Smooth muscle cell of bladder (primary cell): ENCODE results near the gene OR51E2. TPM values are rescaled to one million over a fixed set of nuclear protein-coding genes. Genes with fewer than 3 reads are reported as not detected.

Experiments used
- total RNA-seq: library from RNA; depleted of rRNA; stranded (reverse); fragments of >200 nt; gene quantifications from 2 replicates; pipeline ENCODE4 v1.2.3, GENCODE V29; 2014

OR51E2 gene, protein sequence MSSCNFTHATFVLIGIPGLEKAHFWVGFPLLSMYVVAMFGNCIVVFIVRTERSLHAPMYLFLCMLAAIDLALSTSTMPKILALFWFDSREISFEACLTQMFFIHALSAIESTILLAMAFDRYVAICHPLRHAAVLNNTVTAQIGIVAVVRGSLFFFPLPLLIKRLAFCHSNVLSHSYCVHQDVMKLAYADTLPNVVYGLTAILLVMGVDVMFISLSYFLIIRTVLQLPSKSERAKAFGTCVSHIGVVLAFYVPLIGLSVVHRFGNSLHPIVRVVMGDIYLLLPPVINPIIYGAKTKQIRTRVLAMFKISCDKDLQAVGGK
- 0.09 TPM in 1 of 2 replicates, not detected in the other for total RNA-seq

DNA sequence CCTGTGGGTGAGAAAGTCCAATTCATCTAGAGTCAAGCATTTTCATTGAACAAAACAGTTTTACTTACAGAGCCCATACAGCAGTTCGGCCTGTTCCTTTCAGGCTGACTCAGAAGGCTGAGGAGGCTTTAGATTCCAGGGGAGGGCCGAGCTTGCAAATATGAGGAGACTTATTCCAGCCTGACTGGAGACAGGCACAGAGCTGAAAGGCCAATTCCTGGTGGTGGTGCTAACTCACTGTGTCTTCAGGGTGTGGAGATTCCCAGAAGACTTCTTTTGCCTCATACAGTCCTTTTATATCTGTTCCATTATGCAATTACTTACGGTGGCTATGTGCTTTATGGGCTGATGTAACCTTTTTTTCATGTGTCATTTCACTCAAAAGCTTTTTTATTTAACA lies at the start of gene OR51E2:
Gene OR51E2, minus strand, starts transcription at position 269 of the 400 bp plus-strand sequence. CDS start 15,142 bp downstream, outside the sequence.

DNA sequence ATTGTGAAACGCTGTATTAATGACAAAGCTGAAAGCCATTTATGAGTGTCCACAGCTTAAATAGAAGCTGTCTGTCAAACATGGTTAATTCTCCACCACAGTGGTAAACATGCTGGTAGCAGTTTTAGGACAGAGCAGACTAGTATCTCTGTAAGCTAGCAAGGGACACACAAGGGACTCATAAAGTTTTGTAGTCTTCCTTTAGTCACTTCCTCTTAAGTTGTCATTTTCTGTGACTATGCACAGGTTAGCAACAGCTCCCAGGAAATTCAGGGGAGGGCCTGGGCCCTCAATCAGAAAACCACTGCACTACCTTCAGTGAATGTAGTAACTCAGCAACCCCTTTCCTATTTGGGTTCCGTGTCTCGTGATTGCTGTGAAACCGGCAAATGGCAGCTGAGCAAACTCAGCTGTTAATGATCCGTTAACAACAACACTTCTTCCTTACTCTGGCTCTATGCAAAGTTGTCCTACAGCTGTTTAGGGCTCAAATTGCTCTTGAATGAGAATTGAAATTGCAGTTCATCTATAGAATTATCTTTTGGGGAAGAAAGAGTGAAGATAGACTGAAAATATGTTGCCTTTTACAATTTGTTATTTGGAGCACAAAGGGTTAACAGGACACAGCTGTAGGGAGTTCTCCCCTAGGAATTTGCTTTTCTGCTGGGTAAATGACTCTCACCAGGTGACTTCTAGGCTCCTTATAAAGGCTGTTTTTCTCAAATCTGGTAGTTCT lies 6.6 kb upstream of the OR51E2 start, which contains the start of gene MMP26:
Gene MMP26, plus strand, starts transcription at position 731 of the 736 bp plus-strand sequence.

DNA sequence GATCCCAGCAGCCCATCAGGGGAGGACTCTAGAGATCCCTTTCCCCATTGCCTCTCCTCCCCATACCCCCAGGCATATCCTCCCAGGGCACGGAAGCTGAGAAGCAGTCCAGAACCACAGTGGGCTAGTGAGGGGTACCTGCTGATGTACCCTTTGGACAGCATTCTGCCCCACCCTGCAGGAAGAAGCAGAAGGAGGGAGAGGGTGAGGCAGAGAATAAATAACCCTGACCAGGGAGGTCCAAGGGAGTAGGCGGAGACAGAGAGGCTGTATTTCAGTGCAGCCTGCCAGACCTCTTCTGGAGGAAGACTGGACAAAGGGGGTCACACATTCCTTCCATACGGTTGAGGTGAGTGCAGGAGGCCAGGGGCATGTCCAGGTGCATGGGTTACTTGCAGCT lies 54.0 kb downstream of the OR51E2 start, which contains the start of gene OR51E1:
Gene OR51E1, plus strand, starts transcription at position 301 of the 400 bp plus-strand sequence. CDS start 8,545 bp downstream, outside the sequence.

DNA sequence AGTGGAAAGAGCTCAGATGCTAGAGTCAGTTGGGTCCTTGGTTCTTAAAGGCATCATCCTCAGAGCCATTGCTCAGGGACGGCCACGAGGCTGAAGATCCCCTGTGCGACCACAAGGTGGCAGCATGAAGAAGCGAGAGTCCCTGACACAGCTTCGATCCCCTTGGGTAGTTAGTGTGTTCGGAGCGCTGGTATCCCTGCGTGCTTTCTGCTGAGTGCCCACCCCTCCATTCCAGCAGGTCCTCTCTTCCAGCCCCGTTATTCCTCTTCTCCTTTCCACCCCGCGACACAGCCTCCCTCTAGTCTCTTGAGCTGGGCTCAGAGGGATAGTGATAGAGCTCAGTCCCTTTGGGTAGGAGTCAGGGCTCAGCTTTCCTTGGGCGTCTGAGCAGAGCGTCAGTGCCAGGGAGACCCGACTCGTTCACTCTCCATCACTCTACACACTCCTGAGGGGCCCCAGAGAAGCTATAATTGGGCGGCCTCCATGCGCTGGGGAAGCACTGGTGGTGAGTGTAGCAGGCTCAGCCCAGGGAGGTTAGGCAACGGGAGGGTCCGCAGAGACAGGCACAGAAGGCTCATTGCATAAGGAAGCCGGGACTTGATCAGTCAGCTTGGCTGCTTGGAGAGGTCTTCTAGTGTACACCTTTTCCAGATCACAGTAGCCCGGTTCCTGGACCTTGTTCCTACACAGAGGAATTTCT lies 60.5 kb downstream of the OR51E2 start, which contains the start of gene OR51D1:
Gene OR51D1, plus strand, starts transcription at position 516 of the 700 bp plus-strand sequence. CDS start 2,314 bp downstream, outside the sequence.

Other genes starting within 250 kb of the OR51E2 start
- gene OR52K2, start 248.6 kb downstream of the OR51E2 start, total RNA-seq, result not detected in 2 replicates
- under 0.01 TPM in 1 of 2 replicates, not detected in the other for gene OR52K1, start 215.2 kb downstream of the OR51E2 start, total RNA-seq
- gene OR52M1, start 152.7 kb downstream of the OR51E2 start, total RNA-seq, result not detected in 2 replicates
- not detected in 2 replicates for gene OR52I2, start 116.1 kb downstream of the OR51E2 start, total RNA-seq
- not detected in 2 replicates for gene OR52I1, start 103.8 kb downstream of the OR51E2 start, total RNA-seq
- 6.0 and 7.5 TPM in 2 replicates for gene TRIM68, start 89.6 kb downstream of the OR51E2 start, total RNA-seq
- not detected in 2 replicates for gene OR51D1, start 60.4 kb downstream of the OR51E2 start, total RNA-seq
- 0.09 TPM in 1 of 2 replicates, not detected in the other for gene OR51E1, start 53.9 kb downstream of the OR51E2 start, total RNA-seq
- gene MMP26, start 6.9 kb upstream of the OR51E2 start, total RNA-seq, result not detected in 2 replicates
- not detected in 2 replicates for gene OR51F1, start 72.1 kb upstream of the OR51E2 start, total RNA-seq
- gene OR52R1, start 106.5 kb upstream of the OR51E2 start, total RNA-seq, result not detected in 2 replicates
- not detected in 2 replicates for gene OR51F2, start 123.5 kb upstream of the OR51E2 start, total RNA-seq
- gene OR51S1, start 151.4 kb upstream of the OR51E2 start, total RNA-seq, result not detected in 2 replicates
- gene OR51T1, start 184.0 kb upstream of the OR51E2 start, total RNA-seq, result not detected in 2 replicates
- gene OR51A7, start 205.9 kb upstream of the OR51E2 start, total RNA-seq, result not detected in 2 replicates
- not detected in 2 replicates for gene OR51G2, start 221.5 kb upstream of the OR51E2 start, total RNA-seq
- not detected in 2 replicates for gene OR51G1, start 226.5 kb upstream of the OR51E2 start, total RNA-seq
- not detected in 2 replicates for gene OR51A4, start 249.8 kb upstream of the OR51E2 start, total RNA-seq